Sigmoid colon (tissue), 4 donors: ENCODE results near the gene DOCK9.

ENCODE experiments used
- EP300 ChIP-seq, 4 donors: sonication (generic); formaldehyde crosslinking; IDR thresholded peaks; one replicate each; pipeline ENCODE4 v1.6.1; 2017; ENCODE audit warnings: antibody characterized with exemption in 4 of 4
- POLR2A ChIP-seq, 2 donors: fragments of 450-650 bp; IDR thresholded peaks; one replicate each; pipeline ENCODE4 v1.6.1; 2016; ENCODE audit warnings: antibody characterized with exemption in 2 of 2, mild to moderate bottlenecking in 2 of 2, moderate library complexity in 2 of 2
- POLR2AphosphoS5 ChIP-seq, 4 donors: sonication (generic); formaldehyde crosslinking; IDR thresholded peaks; one replicate each; pipeline ENCODE4 v1.6.1; 2017; ENCODE audit warnings: antibody characterized with exemption in 4 of 4
- TF ChIP-seq, protein P1 (sequence below), 4 experiments: fragments of 450-650 bp in 3 of 4; fragments of 200-600 bp in 1 of 4; IDR thresholded peaks; one replicate each; pipeline ENCODE4 v1.5.1; 2016 to 2019; ENCODE audit warnings: antibody characterized with exemption in 4 of 4, mild to moderate bottlenecking in 3 of 4, moderate library complexity in 2 of 4

- no peak for TF ChIP-seq EP300 (IDR thresholded peaks at IDR 0.05)
- TF ChIP-seq, protein P1, sequence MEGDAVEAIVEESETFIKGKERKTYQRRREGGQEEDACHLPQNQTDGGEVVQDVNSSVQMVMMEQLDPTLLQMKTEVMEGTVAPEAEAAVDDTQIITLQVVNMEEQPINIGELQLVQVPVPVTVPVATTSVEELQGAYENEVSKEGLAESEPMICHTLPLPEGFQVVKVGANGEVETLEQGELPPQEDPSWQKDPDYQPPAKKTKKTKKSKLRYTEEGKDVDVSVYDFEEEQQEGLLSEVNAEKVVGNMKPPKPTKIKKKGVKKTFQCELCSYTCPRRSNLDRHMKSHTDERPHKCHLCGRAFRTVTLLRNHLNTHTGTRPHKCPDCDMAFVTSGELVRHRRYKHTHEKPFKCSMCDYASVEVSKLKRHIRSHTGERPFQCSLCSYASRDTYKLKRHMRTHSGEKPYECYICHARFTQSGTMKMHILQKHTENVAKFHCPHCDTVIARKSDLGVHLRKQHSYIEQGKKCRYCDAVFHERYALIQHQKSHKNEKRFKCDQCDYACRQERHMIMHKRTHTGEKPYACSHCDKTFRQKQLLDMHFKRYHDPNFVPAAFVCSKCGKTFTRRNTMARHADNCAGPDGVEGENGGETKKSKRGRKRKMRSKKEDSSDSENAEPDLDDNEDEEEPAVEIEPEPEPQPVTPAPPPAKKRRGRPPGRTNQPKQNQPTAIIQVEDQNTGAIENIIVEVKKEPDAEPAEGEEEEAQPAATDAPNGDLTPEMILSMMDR (IDR thresholded peaks at IDR 0.05) = no peak
- TF ChIP-seq POLR2A (IDR thresholded peaks at IDR 0.05) = no peak
- TF ChIP-seq POLR2AphosphoS5 (IDR thresholded peaks at IDR 0.05) = no peak
Observed at GRCh38 chr13:98755116-98755515, 222.7 kb downstream of the DOCK9 start.
